Peyer's patch (tissue), 4 donors: Measurements from ENCODE around the gene MAPK9. TPM values are rescaled to one million over a fixed set of nuclear protein-coding genes. Genes with fewer than 3 reads are reported as not detected.
A peak's percentile ranks its signal among the peaks of the same experiment; 100 is the strongest.

ENCODE experiments used
- DNase-seq, 3 donors: peaks; one replicate each; pipeline ENCODE4 v3.0.0-alpha.2; 2017 to 2019
- H3K27ac ChIP-seq, 4 donors: fragments of 200-600 bp; sonication (generic); one replicate each; pipeline ENCODE4 v1.5.1; 2016 to 2019
- H3K27me3 ChIP-seq, 2 donors: fragments of 200-600 bp; sonication (generic); one replicate each; pipeline ENCODE4 v1.5.1; 2019
- H3K36me3 ChIP-seq, 3 donors: fragments of 200-600 bp; sonication (generic); one replicate each; pipeline ENCODE4 v1.5.1; 2016 to 2019
- H3K4me1 ChIP-seq, 4 donors: fragments of 200-600 bp; sonication (generic); one replicate each; pipeline ENCODE4 v1.5.1; 2016 to 2019
- H3K4me3 ChIP-seq, 4 donors: fragments of 200-600 bp; sonication (generic); 1 replicate in 3 of 4; 2 replicates in 1 of 4; pipeline ENCODE4 v1.5.1; 2016 to 2019; ENCODE audit warnings: mild to moderate bottlenecking in 1 of 4
- H3K9me3 ChIP-seq, 4 donors: fragments of 200-600 bp; sonication (generic); one replicate each; pipeline ENCODE4 v1.5.1; 2016 to 2019; ENCODE audit warnings: mild to moderate bottlenecking in 1 of 4
- POLR2A ChIP-seq, 2 donors: fragments of 450-650 bp; IDR thresholded peaks; one replicate each; pipeline ENCODE4 v1.5.1; 2017; ENCODE audit warnings: antibody characterized with exemption in 2 of 2, mild to moderate bottlenecking in 2 of 2, moderate library complexity in 2 of 2
- total RNA-seq, 4 donors: library from RNA; depleted of rRNA; stranded (reverse); fragments of >200 nt; gene quantifications; one replicate each; pipeline ENCODE4 v1.1.0, GENCODE V29; 2016
- TF ChIP-seq, protein P1 (sequence below), 6 experiments: fragments of 450-650 bp in 4 of 6; fragments of 200-600 bp in 2 of 6; sonication (generic) in 1 of 6; IDR thresholded peaks; one replicate each; pipeline ENCODE4 v1.5.1; 2017 to 2019; ENCODE audit warnings: antibody characterized with exemption in 6 of 6, mild to moderate bottlenecking in 3 of 6, moderate library complexity in 1 of 6

Gene MAPK9
- total RNA-seq, 4 donors from 2014 or later: 25.1 to 31.3 (median 28.8) TPM

DNA sequence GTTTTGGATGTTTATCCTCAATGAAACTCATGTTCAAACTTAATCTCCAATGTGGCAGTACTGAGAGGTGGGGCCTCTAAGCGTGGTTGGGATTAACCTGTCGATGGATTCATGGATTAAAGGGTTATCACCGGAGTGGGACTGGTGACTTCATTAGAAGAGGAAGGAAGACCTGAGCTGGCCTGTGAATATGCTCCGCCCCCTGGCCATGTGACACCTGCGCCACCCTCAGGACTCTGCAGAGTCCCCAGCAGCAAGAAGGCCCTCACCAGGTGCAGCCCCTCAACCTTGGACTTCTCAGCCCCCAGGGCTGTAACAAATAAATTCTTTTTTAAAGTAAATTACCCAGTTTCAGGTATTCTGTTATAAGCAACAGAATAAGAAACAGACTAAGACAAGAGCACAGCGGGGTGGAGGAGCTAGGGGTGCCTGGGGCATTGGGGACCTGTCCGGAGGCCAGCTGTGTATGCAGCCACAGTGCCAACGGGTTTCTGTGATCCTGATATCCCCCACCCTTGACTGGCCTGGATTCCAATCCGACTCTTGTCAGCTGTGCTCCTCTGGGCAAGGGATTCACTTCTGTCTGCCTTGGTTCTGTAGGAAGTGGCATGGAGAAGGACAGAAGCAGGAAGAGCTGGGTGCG, 3.2 kb upstream of the MAPK9 start:
- H3K36me3 ChIP-seq: no peaks in the 10 kb centered on the region
- no peak for DNase-seq
- no peaks in the 10 kb centered on the region for H3K27me3 ChIP-seq
- H3K4me1 ChIP-seq: peaks cover 0 to 24% (median 13%) of the 10 kb centered on the region in 4 donors
- H3K4me3 ChIP-seq: no peak overlapping the region
- no peak for TF ChIP-seq POLR2A (IDR thresholded peaks at IDR 0.05)
- TF ChIP-seq, protein P1, sequence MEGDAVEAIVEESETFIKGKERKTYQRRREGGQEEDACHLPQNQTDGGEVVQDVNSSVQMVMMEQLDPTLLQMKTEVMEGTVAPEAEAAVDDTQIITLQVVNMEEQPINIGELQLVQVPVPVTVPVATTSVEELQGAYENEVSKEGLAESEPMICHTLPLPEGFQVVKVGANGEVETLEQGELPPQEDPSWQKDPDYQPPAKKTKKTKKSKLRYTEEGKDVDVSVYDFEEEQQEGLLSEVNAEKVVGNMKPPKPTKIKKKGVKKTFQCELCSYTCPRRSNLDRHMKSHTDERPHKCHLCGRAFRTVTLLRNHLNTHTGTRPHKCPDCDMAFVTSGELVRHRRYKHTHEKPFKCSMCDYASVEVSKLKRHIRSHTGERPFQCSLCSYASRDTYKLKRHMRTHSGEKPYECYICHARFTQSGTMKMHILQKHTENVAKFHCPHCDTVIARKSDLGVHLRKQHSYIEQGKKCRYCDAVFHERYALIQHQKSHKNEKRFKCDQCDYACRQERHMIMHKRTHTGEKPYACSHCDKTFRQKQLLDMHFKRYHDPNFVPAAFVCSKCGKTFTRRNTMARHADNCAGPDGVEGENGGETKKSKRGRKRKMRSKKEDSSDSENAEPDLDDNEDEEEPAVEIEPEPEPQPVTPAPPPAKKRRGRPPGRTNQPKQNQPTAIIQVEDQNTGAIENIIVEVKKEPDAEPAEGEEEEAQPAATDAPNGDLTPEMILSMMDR (IDR thresholded peaks at IDR 0.05): no peak
- no peaks in the 10 kb centered on the region for H3K9me3 ChIP-seq
- no peak overlapping the region for H3K27ac ChIP-seq

DNA sequence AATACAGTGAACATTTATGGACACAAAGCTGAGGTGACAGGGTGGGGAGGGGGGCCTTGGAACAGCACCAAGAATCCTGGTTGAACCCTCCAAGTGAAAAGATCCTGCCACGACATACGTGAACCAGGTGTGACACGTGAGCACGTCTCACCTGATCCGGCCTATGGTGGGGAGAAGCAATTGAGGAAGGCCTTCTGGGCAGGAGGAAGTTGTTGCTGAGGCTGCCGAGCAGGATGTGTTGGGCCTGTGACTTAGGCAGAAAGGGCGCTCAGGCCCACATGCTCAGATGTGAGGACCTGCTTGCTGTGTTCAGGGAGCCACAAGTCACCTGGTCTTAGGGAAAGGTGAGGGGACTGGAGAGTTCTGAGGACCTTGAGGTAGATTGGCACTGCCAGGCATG, 2.5 kb upstream of the MAPK9 start:
- H3K4me1 ChIP-seq: peaks cover 0 to 24% (median 13%) of the 10 kb centered on the region in 4 donors
- H3K4me3 ChIP-seq: no peak overlapping the region
- H3K9me3 ChIP-seq: no peaks in the 10 kb centered on the region
- H3K27ac ChIP-seq: no peak overlapping the region
- no peak for DNase-seq
- H3K36me3 ChIP-seq: no peaks in the 10 kb centered on the region
- TF ChIP-seq, protein P1 (IDR thresholded peaks at IDR 0.05): no peak
- TF ChIP-seq POLR2A (IDR thresholded peaks at IDR 0.05): no peak
- no peaks in the 10 kb centered on the region for H3K27me3 ChIP-seq

DNA sequence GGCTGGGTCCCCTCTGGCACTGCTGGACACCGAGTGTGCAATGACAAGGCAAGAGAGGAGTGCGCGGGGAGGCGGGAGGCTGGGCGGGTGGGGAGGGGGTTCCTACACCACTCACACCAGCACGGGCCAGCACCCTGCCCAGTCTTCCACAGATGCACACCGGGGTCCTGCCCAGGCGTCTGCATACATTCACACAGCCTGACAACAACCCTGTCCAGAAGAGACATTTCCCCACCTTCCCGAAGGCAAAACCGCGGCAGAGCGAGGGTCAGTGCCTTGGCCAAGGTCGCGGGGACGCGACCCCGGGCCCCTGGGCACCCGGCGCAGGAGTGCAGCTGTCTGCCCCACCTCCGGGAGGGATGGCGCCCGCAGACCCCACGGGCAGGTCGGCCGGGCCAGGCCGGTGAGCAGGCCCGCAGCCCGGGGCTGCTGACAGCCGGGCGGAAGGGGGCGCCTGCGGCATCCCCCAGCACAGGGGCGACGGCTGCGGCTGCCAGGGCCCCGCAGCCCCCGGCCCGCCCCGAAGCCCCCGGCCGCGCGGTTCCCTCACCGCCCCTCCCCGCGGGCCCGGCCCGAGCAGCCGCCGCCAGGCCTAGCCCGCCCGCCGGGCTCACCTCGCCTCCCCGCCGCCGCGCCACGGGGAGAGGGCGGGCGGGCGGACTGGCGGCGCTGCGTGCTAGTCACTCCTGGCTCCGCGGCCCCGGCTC, 496 bp downstream of the MAPK9 start:
- H3K36me3 ChIP-seq: no peaks in the 10 kb centered on the region
- no peak for TF ChIP-seq POLR2A (IDR thresholded peaks at IDR 0.05)
- TF ChIP-seq, protein P1 (IDR thresholded peaks at IDR 0.05): no peak
- DNase-seq: peak; percentile 24 to 63 (median 52)
- peak overlapping the region in 3 of 4 donors; percentile 33 to 98 (median 66) for H3K27ac ChIP-seq
- H3K4me1 ChIP-seq: peaks cover 0 to 24% (median 13%) of the 10 kb centered on the region in 4 donors
- peak overlapping the region; percentile 79 to 100 (median 90) for H3K4me3 ChIP-seq
- no peaks in the 10 kb centered on the region for H3K9me3 ChIP-seq
- H3K27me3 ChIP-seq: no peaks in the 10 kb centered on the region

DNA sequence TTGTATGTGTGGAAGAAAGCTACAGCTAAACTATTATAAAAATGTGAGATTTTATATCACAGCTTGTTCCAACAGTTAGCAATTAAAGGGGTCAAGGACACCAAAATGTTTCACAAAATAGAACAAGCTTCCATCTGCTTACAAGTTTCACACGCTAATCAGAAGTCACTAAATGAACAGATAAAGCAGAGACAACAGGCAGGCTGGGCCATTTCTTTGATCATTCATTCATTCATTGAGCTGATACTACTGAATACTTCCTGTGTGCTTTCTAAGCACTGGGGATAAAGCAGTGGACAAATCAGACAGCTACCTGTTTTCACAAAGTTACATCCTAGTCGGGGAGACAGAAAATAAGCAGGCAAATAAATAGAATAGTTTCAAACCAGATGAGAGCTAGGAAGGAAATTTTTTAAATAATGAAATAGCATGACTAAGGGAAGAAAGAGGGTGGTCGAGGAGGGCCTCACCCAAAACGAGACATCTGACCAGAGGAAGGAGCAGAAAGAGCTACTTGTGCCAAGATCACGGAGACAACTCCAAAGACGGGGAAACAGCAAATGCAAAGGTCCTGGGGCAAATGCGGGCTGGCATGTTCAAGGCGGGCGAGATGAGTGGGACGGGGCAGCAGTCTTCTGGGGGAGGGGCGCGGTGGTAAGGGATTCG, 1.2 kb downstream of the MAPK9 start:
- H3K4me1 ChIP-seq: peaks cover 0 to 24% (median 13%) of the 10 kb centered on the region in 4 donors
- H3K9me3 ChIP-seq: no peaks in the 10 kb centered on the region
- H3K36me3 ChIP-seq: no peaks in the 10 kb centered on the region
- no peak for TF ChIP-seq POLR2A (IDR thresholded peaks at IDR 0.05)
- H3K27me3 ChIP-seq: no peaks in the 10 kb centered on the region
- no peak for DNase-seq
- H3K27ac ChIP-seq: no peak overlapping the region
- H3K4me3 ChIP-seq: peak overlapping the region; percentile 79 to 100 (median 90)

DNA sequence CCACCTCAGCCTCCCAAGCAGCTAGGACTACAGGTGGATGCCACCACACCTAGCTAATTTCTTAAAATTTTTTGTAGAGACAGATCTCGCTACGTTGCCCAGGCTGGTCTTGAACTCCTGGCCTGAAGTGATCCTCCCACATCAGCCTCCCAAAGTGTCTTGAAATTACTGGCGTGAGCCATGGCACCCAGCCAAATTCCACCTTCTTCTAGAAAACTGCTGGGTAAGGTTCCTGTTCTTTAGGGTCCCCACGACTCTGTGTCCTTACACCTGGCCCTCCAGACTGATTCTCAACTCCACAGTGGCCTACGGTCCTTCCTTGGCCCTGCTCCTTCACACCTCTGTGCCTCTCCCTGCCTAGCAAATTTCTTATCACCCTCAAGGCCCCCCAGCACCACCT, 1.9 kb downstream of the MAPK9 start:
- no peak for TF ChIP-seq POLR2A (IDR thresholded peaks at IDR 0.05)
- TF ChIP-seq, protein P1 (IDR thresholded peaks at IDR 0.05): no peak
- Histone ChIP-seq H3K27me3 (no peaks in the 10 kb centered on the region), H3K27ac (no peak overlapping the region), H3K9me3 (no peaks in the 10 kb centered on the region), H3K4me3 (no peak overlapping the region), H3K4me1 (peaks cover 0 to 24% (median 13%) of the 10 kb centered on the region in 4 donors), H3K36me3 (no peaks in the 10 kb centered on the region)
- DNase-seq: no peak

DNA sequence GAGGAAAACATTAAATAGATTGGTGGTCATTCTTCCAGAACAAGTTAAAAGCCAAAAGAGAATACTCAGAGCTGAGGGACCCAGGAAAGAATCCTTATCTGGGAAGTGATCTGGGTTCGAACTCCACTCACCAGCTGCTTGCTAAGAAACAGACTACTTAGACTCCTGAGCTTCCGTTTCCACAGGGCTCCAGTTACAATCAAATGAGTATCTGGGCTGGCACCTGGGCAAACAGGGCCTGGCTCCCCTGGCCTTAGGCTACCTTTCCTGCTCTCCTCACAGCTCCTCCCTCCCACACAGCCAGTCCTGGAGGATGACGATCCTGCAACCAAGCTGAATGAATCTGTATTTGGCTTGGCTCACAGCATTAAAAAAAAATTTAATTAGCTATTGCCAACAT, 2.5 kb downstream of the MAPK9 start:
- no peak overlapping the region for H3K27ac ChIP-seq
- H3K9me3 ChIP-seq: no peaks in the 10 kb centered on the region
- DNase-seq: no peak
- H3K4me1 ChIP-seq: peaks cover 0 to 24% (median 13%) of the 10 kb centered on the region in 4 donors
- no peak overlapping the region for H3K4me3 ChIP-seq
- TF ChIP-seq POLR2A (IDR thresholded peaks at IDR 0.05): no peak
- TF ChIP-seq, protein P1 (IDR thresholded peaks at IDR 0.05): no peak
- H3K27me3 ChIP-seq: no peaks in the 10 kb centered on the region
- H3K36me3 ChIP-seq: no peaks in the 10 kb centered on the region
